ENCODE results near the gene CCDC33.
"Not testable (repeated sequence)": the region's sequence is repeated elsewhere in the genome, so short reads cannot be mapped to it uniquely, and the experiment has no call there.

Gene CCDC33

DNA sequence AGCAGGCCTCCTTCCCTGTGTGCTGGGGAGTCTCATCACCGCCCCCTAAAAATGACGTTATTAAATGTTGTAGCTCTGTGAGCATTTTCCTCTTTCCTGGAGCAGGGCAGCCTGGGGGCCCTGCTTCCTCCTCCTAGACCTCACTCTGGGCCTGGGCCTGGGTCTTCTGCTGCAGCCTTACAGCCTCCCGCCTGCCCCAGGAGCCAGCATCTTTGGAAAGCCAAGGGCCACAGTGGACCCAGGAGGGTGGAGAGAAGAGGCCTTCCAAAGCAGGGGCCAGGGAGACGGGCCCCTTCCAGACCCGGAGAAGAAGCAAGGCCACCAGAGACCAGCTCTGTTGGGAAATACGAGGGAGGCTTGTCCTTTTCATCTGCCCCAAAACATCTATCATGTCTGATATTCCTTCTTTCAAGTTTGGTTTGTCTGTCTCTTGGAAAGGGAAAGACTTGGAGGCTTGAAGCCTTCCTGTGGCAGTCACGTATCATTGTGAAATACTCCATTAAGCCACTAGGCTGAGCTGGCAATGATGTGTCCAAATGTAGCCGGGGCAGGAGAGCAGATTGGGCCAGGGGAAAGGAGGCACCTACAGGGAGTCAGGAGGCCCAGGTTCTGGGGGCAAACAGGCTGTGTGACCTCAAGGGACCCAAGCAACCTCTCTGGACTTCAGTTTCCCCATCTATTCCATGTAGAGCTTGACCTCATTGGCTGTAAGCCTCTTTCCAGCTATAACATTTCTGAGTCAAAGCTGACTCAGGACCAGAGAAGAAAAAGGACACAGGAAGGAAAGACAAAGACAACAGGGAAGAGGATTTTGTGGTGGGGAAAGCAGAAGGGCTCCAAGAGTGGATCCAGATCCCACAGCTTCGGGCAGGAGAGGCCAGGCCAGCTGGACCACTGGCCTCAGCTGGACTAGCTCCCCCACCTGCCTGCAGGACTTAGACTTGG lies 100.2 kb downstream of the CCDC33 start:
- no peak for DNase-seq (ENCODE audit: low spot score)

DNA sequence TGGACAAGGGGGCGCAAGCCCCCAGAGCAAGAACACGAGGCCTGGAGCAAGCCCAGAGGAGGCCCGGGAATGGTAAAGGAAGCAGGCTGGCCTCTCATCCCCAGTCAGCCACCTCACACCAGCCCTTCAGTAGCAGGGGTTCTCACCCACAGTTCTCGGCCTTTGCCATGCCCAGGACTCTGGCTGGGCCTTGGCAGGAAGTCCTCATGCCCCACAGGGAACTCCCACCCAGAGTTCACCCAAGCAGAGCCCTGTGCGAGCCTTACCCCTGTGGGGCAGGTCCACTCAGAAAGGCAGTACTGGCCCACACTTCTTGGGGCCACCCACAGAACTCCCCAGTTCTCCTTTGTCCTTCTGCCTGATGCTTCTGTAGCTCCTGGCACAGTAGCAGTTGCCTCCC lies 101.0 kb downstream of the CCDC33 start:
- no peak for DNase-seq (ENCODE audit: low spot score)

DNA sequence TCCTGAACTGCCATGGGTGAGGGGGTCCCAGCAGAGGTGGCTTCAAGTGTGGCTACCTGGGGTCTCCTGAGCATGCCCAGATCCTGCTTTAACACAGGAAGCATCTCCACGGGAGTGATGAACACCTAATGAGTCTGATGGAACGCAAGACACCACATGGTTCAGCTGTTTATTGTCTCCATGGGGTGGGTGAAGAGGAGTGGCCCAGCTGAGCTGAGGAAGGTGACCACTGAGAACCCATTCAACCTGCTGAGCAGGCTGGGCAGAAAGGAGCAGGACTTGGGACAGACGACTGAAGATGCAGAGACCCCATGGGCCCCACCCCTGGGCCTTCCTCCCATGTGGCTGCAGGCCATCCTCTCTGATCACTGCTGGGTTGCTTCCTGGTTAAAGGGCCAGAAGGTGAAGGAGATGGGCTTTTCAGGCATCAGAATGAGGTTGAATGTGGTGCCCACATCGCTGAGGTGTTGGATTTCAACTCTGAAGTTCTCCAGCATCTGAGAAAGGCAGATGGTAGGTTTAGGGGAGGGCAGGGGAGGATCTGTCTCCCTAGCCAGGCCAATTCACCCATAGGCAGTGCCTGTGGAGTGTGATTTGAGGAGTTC lies 101.6 kb downstream of the CCDC33 start:
- DNase-seq (ENCODE audit: low spot score) = no peak

DNA sequence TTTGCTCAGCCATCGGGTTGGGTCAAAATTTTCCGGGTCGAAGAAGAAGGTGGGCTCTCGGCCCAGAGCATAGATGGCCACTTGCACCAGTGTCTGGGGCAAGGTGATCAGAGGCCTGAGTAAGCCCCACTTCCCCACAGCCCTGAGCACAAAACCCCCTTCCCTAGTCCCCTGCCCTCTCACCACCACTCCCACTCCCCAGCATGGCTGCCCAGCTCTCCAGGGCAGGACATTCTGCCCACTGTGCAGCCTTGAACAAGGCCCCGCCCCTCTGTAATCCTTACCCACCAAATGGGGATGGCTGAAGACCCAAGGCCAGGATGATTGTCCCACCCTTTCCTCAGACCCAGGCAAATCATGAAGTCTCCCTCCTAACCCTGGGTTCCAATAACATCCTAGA lies 102.5 kb downstream of the CCDC33 start:
- DNase-seq (ENCODE audit: low spot score) = no peak

DNA sequence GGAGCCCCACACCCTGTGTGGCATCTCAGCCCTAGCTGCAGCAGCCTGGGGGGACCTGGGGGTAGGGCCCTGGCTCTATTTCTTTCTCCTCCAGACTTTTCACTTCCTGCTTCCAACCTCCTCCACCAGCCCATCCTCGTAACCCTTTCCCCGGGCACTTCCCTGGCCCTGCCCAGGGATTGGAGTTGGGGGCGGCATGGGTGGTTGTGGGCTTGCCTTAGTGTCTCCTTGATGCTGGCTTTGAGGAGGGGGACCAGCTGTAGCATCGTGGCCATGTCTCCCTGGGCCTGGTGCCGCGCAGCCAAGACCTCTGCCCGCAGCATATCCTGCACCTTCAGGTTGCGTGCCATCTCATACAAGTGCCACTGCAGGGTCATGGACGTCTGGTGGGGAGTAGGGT lies 103.2 kb downstream of the CCDC33 start:
- no peak for DNase-seq (ENCODE audit: low spot score)

DNA sequence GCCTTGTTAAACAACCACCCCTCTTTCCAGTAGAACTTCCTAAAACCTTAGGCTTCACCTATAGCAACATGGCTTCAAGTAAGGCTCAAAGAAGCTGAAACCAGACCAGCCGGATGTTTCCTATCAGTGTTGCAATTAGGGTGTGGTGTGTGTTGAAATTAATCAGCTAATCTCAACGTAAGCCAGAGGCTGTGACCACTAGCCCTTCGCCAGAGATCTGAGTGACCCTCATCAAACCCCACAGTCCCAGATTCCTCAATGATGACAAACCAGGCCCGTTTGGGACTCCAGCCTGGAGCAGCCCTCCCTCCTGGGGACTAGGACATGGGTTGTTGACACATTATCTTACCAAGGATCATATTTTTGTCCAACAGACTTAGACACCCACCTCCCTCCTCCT lies 104.0 kb downstream of the CCDC33 start:
- DNase-seq (ENCODE audit: low spot score) = no peak

DNA sequence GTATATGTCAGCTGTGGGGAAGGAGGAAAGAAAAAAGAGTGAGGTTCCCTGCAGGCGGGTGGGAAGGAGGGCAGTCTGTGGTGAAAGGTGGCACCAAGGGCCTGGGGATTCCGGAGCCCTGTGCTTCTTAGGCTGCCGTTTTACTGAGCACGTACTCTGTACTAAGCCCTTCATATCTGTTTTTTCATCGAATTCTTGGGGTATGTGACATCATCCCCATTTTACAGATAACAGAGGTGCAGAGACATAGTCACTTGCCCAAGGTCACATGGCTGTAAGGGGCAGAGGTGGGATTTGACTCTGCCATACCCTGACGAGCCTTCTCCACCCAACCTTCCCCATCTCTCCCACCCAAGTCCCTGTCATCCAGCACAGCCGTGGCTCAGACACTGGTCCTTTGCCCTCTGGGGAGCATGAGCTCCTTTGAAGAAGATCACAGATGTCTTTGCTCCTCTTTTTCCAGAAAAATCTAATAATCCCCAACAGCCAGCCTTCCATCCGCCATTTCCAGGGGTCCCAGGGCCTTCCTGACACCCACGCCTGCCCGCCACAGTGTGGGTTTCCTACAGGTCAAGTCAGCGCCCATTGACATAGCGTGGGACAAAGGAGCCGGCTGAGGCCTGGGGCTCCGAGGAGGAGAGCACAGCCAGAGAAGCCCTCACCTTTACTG lies 107.1 kb downstream of the CCDC33 start:
- DNase-seq (ENCODE audit: low spot score) = no peak

DNA sequence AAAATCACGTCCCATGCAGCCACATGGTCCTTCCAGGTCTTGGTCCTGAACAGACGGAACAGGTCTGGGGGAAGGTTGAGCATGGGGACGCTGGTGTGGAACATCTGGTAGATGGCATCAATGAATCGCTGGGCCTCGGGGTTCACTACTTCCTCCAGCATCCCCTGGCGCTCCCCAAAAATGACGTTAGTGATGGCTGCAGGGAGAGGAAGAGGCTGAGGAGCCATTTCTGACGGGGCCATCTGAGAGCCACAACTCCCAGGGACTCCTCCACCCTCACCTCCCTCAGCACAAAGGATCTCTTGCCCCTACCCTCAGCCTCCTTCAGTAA lies 107.6 kb downstream of the CCDC33 start:
- no peak for DNase-seq (ENCODE audit: low spot score)

DNA sequence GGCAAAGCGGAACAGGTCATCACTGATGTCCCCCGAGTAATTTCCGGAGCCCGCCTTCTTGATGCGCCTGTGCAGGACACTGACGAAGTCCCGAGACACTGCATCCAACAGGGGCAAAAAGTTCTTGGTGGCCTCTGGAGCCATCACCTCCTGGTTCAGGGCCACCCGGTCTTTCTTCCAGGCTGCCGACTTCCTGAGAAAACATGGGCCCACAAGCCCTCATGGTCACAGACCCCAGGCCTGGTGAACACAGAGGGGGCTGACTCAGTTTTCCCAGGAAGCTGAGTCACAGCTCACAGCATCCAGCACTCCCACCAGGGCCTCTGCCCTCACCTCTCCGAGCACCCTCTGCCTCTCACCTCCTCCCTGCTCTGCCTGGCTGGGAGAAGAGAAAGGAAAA lies 108.9 kb downstream of the CCDC33 start:
- no peak for DNase-seq (ENCODE audit: low spot score)

DNA sequence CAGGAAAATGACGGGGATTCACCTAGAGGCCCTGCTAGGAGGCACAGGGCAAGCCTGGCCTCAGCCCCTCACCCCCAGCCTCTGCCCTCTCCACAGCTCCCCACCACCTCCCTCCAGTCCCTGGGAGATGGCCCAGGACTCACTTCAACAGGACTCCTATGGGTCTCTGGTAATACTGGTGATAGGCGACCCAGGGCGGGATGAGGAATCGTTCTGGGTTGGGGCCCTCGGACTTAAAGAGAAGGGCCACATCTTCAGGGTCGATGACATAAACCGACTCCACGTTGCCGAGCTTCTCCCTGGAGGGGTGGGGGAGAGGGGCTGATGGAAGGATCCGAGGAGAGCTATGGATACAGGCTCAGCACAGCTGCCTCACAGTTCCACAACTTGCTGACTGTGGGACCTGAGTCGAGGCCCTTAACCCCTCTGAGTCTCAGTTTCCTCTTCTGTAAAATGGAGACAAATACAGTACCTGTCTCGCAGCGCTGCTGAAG lies 111.7 kb downstream of the CCDC33 start:
- DNase-seq (ENCODE audit: low spot score) = no peak

DNA sequence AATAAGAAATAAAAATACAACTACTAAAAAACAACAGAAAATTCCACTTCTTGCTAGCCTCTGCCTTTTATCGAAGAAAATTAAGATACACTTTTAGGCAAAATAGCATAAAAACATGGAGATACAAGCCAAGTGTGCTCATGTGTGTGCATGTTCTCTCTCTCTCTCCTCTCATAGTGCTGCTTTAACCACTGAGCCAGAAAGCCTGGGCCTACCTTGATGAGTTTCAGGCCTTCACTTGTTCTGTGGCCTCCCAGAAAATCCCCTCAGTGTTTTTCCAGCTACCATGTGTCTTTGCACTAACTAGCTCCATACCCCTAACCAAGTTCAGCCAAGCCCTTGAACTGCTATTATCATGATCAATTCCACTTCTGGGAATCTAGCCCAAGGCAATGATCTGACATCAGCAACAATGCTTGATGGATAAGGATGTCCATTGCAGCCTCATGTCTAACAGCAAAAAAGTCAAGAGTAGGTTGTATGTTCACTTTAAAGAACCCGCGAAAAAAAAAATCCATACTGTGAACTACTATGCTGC lies 113.2 kb downstream of the CCDC33 start:
- DNase-seq (ENCODE audit: low spot score) = no peak

DNA sequence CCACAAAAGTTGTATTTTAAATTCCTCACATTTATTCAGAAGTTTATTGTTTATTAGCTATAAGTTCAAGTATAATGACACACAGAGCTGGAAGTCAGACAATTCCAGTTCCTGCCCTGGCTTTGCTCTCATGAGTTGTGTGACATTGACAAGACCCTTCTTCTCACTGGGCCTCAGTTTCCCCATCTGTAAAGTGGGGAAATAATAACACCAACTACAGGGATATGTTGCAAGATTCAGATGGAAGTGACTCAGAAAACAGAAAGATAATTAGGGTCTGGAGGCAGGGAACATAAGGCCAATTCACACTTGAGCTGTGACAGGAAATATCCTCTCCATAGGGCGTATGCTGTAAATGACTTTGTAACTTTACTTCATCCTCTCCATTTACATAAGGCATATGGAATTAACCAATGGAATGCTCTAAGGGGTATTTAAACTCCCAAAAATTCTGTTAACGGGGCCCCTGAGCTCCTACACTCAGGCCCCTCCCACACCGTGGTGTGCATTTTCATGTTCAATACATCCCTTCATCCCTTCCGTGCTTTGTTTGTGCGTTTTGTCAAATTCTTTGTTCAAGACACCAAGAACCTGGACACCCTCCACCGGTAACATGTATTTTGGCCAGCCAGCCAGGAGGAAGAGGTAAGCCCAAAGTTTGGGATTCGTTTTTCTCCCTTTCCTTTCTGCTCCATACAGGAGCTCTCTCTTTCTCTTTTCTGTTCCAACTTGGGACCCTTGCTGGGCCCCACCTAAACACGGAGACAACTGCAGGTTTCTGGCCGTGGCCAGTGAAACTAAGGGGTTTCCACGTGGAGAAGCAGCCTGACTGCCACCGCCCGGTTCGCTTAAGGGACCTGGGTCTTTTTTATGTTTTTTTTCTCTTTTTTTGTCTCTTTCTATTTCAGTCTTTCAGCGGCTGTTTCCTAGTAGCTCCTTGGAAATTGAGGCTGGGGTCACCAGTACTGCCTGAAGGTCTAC lies 114.5 kb downstream of the CCDC33 start:
- no peak for DNase-seq (ENCODE audit: low spot score)

DNA sequence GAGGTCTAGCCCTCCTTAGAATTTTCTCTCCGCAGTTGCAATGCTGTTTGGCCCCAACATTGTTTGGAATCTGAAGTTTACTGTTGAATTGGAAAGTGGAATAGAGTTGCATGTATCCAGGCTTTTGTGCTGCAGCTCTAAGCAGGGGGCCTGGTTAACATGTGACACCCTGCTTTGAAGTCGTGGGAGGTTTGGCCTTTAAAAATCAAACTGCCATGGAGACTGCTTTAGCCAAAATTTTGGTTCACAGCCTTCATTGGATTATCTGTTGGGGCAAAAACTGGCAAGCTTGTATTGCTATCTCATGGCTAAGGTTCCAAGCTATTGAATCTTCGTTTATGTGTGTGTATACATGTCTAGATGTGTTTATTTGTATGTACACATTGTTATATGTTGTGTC lies 115.5 kb downstream of the CCDC33 start:
- no peak for DNase-seq (ENCODE audit: low spot score)

DNA sequence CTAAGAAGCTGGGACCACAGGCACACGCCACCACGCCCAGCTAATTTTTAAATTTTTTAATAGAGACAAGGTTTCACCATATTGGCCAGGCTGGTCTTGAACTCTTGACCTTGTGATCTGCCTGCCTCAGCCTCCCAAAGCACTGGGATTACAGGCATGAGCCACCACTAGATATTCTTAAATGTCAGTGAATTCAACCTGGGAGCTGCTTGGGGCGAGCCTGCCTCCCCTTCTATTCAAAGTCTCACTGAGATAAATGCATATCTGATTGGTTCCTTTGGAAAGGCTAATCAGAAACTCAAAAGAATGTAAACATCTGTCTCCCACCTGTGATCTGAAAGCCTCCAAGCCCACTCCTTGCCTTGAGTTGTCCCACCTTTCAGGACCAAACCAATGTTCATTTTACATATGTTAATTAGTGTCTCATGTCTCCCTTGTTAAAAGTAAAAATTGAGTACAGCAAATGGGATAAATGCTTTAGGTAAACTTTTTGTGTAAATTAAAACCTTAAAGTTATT lies 116.3 kb downstream of the CCDC33 start:
- DNase-seq (ENCODE audit: low spot score) = no peak

DNA sequence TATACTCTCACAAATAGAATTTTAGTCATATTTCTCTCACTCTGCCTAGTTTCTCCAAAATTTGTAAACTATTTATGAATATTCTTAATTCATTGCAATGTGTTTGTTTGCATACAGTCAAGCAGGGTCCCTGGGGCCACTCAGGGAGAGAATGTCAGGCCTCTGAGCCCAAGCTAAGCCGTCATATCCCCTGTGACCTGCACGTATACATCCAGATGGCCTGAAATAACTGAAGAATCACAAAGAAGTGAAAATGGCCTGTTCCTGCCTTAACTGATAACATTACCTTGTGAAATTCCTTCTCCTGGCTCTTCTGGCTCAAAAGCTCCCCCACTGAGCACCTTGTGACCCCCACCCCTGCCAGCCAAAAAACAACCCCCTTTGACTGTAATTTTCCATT lies 117.9 kb downstream of the CCDC33 start:
- DNase-seq (ENCODE audit: low spot score) = not testable (repeated sequence)

DNA sequence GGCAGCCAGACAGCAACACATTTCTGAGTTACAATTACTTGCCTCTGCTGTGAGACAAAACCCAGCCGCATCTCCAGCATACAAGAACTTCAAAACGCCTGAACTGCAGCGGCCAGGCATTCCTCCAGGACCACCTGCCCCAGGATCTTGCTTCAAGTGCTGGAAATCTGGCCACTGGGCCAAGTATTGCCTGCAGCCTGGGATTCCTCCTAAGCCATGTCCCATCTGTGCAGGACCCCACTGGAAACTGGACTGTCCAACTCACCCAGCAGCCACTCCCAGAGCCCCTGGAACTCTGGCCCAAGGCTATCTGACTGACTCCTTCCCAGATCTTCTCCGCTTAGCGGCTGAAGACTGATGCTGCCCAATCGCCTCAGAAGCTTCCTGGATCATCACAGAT lies 119.9 kb downstream of the CCDC33 start:
- DNase-seq (ENCODE audit: low spot score) = not testable (repeated sequence)

DNA sequence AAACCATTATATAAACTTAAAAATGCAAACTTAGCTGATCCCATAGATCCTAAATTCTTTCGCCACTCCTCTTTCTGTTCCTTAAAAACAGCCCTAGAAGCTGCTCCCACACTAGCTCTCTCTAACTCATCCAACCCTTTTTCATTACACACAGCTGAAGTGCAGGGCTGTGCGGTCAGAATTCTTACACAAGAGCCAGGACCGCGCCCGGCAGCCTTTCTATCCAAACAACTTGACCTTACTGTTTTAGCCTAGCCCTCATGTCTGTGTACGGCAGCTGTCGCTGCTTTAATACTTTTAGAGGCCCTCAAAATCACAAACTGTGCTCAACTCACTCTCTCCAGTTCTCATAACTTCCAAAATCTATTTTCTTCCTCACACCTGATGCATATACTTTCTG lies 121.4 kb downstream of the CCDC33 start:
- DNase-seq (ENCODE audit: low spot score) = not testable (repeated sequence)

DNA sequence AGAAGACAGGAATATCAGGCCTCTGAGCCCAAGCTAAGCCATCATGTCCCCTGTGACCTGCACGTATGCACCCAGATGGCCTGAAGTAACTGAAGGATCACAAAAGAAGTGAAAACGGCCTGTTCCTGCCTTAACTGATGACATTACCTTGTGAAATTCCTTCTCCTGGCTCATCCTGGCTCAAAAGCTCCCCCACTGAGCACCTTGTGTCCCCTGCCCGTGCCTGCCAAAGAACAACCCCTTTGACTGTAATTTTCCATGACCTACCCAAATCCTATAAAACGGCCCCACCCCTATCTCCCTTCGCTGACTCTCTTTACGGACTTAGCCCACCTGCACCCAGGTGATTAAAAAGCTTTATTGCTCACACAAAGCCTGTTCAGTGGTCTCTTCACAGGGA lies 123.2 kb downstream of the CCDC33 start:
- not testable (repeated sequence) for DNase-seq (ENCODE audit: low spot score)

DNA sequence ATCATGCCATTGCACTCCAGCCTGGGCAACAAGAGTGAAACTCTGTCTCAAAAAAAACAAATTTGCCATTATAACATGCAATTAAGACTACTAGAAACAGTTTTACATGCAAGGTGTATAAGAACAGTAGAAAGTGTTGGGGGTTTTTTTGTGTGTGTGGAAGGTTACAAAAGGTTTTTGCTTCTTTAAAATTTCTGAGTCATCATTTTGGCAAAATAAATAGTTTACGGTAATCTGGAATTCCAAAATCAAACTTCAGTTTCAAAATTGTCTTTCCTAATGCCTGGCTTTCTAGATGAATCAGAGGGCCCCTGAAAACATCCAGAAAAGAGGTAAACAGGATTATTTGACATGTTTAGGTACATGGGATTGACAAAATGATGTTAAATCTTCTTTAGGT lies 124.7 kb downstream of the CCDC33 start:
- not testable (repeated sequence) for DNase-seq (ENCODE audit: low spot score)

DNA sequence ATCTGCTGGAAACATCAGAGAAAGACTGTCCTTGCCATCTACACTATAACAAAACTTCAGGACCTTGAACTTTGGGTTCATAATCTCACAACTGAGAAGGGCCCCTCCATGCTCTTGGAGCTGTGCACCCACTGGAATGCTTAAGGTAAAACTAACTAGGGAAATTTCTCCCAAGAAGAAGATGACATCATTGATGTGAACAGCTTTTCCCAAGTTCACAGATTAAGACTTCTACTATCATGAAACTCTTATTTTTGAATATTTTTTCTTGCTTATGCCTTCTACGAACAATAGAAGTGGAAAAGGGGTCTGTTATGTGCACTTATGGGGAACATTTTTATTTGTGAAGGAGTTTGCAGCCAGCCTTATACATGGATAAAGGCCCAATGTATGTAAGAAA lies 126.4 kb downstream of the CCDC33 start:
- DNase-seq (ENCODE audit: low spot score) = no peak

DNA sequence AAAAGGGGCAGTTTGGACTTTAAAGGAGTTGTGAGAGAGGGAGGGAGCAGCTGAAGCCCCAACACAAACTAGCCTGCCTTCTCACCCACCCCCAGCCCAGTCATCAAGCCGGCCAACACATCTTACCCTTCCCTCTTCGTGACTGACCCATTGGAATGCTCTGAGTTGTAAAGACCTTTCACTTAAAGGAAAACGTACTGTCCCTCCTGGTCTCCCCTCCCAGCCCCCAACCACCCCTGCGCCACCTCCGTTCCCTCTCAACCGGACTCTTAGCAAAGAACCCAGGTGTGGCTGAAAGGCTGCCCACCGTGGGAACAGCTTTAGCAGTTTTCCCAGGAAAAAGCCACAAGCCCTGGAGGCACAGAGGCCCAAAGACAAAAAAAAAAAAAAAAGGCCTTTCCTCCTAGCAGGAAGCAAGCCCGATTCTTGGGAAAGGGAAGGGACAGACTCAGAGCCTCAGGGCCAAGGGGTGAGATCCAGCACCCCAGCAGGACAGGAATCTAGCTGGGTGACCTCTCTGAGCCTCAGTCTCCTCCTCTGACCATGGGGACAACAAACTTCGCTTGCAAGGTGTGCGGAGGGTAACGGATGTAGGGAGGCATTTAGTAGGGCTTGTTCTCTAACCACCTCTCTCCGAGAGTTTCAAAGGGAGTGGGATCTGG lies 128.9 kb downstream of the CCDC33 start:
- DNase-seq (ENCODE audit: low spot score) = no peak
